HepG2 (cell line): ENCODE results near the gene SDK2.

ENCODE experiments used
- BHLHE40 ChIP-seq: IDR thresholded peaks from 2 replicates; pipeline ENCODE4 v1.6.1; 2011; ENCODE audit warnings: low read length, improper control_type of control experiment
- ERF ChIP-seq: IDR thresholded peaks from 2 replicates; pipeline ENCODE4 v1.6.1; 2018; ENCODE audit warnings: missing biosample characterization, missing genetic modification reagents
- POLR2A ChIP-seq, 2 experiments: IDR thresholded peaks; 2 replicates each; pipeline ENCODE4 v1.6.1; 2011; ENCODE audit warnings: low read depth in 2 of 2, low read length in 2 of 2, mild to moderate bottlenecking in 1 of 2, moderate library complexity in 1 of 2; ENCODE audit not compliant: insufficient read depth in 1 of 2
- ZFYVE20 ChIP-seq: sonication (generic); formaldehyde crosslinking; IDR thresholded peaks from 2 replicates; pipeline ENCODE4 v1.8.0; 2023; ENCODE audit warnings: low read depth, mild to moderate bottlenecking, moderate library complexity, missing genetic modification reagents, borderline replicate concordance

GRCh38 chr17:73643001-73643851 is 1.0 kb downstream of the SDK2 start:
- TF ChIP-seq POLR2A (IDR thresholded peaks at IDR 0.05; ENCODE audit: insufficient read depth in 1 of 2, low read depth in 2 of 2, low read length in 2 of 2) (no peak), ZFYVE20 (no peak), ERF (CRISPR knock-in tag) (no peak), BHLHE40 (no peak)
